Measurements from ENCODE around the gene TFPT.

The TFPT gene

GRCh38 chr19:54081032-54081431 is 34.4 kb downstream of the TFPT start, which contains the start of gene TARM1:
Gene TARM1, minus strand, starts transcription at chr19:54081365. Its CDS starts 25 bp downstream, at chr19:54081340.
- DNase-seq (ENCODE audit: low spot score) (no peak), FAIRE-seq (no peak)

DNA sequence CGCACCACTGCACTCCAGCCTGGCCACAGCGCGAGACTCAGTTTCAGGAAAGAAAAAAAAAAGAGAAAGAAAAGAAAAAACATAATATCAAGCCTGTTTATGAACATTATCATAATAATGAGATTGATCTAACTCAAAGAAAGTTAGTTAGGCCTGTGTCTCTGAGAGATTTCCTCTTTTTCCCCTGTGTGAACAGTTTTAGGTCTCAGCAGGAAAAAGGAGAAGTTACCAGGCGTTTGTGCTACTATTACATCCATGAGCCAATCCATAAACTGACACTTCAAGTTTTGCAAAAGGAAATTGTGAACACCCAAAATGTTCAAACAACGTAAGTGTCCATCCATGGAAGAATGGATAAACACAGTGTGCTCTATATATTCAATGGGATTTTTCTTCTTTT is 38.1 kb downstream of the TFPT start:
- DNase-seq (ENCODE audit: low spot score) (no peak), FAIRE-seq (no peak)

GRCh38 chr19:54074851-54075250 is 40.6 kb downstream of the TFPT start:
- DNase-seq (ENCODE audit: low spot score) = no peak
- FAIRE-seq = no peak

- FAIRE-seq (no peak), DNase-seq (ENCODE audit: low spot score) (no peak)
Measured at GRCh38 chr19:54073829-54074228, 41.6 kb downstream of the TFPT start.

DNA sequence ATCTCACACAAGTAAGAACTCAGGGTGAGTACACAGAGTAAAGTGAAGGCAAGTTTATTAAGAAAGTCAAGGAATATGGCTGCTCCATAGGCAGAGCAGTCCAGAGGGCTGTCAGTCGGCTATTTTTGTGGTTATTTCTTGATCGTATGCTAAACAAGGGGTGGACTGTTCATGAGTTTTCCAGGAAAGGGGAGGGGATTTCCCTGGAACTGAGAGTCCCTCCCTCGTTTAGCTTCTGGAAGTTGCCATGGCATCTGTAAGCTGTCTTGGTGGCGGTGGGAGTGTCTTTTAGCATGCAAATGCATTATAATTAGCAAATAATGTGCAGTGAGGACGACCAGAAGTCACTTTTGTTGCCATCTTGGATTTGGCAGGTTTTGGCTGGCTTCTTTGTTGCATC is 46.0 kb downstream of the TFPT start:
- no peak for FAIRE-seq
- DNase-seq (ENCODE audit: low spot score) = no peak

DNA sequence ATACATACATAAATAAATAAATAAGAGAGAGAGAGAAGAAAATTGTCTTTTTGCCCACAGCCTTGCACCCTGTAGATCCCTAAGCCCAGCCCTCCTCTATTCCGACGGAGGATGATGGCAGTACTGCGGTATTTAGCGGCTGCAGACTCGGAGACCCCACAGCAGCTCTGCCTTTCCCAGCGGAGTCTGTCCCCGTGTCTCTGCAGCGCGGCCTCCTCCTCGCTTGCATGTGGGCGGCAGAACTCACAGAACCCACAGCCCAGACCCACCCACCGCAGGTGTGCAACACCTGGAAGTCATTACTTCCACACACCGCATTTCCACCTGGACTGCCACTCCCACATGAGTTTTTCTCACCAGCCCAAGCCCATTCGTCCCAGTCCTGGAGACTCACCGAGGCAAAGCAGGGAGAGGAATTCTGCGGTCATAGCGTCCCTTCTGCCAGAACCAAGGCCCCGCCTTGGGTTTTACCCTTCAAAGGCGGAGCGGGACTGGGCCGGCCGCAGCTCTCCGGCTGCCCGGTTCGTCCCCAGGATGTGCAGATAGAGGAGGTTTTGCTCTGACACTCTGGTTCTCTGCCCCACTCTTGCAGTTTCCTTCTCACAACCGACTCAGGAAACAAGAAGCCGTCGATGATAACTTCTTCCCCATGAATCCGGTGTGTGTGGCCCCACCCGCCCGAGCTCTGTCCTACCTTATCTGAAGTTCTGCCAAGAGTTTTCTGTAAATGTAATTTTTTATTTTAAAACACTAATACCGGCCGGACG is 51.9 kb downstream of the TFPT start, which contains the start of gene VSTM1:
TSS of gene VSTM1 (minus strand) at position 548 of the 767 bp plus-strand sequence. CDS start at position 428, 120 bp downstream.
- DNase-seq (ENCODE audit: low spot score) (no peak), FAIRE-seq (no peak)

DNA sequence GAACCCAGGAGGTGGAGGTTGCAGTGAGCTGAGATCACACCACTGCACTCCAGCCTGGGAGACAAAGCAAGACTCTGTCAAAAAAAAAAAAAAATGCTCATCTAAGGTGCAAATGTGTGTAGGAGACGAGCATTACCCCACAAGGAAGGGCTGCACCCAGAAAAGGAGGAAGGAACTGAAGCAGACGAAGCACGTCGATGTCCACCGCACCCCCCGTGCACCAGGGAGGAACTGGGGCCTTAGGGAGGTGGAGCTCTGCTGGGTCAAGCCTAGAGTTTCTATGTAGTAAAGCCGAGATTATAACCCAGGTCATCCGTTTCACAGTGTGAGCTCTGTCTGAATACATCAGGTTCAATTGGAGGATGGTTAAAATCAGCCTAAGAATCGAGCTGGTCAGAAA is 52.8 kb downstream of the TFPT start:
- FAIRE-seq (no peak), DNase-seq (ENCODE audit: low spot score) (no peak)

Data from RCC 7860 (cell line).